Astrocyte (in vitro differentiated cells and primary cell): ENCODE data around the gene GOLIM4.

Source experiments
- EZH2 ChIP-seq: IDR thresholded peaks from 2 replicates; pipeline ENCODE4 v1.6.1; 2012; ENCODE audit warnings: mild to moderate bottlenecking, low read length, inconsistent platforms; ENCODE audit not compliant: insufficient read depth
- TF ChIP-seq, protein P1 (sequence below): IDR thresholded peaks from 2 replicates; pipeline ENCODE4 v1.5.1; 2011; ENCODE audit warnings: low read depth, mild to moderate bottlenecking, inconsistent platforms, low read length, moderate library complexity; ENCODE audit not compliant: insufficient read depth

DNA sequence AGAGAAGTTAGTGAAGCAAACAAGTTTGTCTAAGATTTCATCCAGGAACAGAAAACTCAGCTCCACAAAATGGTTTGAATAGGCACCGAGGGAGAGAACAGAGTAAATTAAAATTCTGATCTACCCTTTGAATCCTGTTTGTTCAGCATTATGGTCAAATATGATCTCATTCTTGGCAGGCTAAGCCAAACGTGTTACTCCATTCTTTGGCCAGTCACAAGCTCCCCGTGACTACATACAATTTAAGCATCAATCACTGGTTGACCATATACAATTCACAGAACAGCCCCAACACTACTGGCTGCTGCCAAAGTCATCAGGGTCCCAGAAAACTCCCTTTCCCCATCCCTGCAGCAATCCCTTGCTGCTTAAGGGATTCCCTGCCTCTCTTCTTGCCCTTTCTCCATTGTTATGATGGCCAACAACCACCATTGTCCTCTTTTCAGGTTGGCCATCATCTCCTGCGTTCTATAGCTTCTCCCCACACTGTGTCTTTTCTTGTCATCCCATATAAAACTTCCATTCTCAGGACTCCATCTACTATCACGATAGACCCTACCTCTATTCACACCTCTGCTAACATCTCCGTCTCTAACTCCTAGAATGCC, 46.3 kb downstream of the GOLIM4 start:
- TF ChIP-seq, protein P1, sequence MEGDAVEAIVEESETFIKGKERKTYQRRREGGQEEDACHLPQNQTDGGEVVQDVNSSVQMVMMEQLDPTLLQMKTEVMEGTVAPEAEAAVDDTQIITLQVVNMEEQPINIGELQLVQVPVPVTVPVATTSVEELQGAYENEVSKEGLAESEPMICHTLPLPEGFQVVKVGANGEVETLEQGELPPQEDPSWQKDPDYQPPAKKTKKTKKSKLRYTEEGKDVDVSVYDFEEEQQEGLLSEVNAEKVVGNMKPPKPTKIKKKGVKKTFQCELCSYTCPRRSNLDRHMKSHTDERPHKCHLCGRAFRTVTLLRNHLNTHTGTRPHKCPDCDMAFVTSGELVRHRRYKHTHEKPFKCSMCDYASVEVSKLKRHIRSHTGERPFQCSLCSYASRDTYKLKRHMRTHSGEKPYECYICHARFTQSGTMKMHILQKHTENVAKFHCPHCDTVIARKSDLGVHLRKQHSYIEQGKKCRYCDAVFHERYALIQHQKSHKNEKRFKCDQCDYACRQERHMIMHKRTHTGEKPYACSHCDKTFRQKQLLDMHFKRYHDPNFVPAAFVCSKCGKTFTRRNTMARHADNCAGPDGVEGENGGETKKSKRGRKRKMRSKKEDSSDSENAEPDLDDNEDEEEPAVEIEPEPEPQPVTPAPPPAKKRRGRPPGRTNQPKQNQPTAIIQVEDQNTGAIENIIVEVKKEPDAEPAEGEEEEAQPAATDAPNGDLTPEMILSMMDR = no peak
- no peak for TF ChIP-seq EZH2
